Measurements from ENCODE around the gene TRAF3. TPM values are rescaled to one million over a fixed set of nuclear protein-coding genes. Genes with fewer than 3 reads are reported as not detected.
"Not testable (repeated sequence)": the region's sequence is repeated elsewhere in the genome, so short reads cannot be mapped to it uniquely, and the experiment has no call there.

TRAF3 gene
- polyA plus RNA-seq, 4 donors = 14.6 to 16.8 (median 15.8) TPM

DNA sequence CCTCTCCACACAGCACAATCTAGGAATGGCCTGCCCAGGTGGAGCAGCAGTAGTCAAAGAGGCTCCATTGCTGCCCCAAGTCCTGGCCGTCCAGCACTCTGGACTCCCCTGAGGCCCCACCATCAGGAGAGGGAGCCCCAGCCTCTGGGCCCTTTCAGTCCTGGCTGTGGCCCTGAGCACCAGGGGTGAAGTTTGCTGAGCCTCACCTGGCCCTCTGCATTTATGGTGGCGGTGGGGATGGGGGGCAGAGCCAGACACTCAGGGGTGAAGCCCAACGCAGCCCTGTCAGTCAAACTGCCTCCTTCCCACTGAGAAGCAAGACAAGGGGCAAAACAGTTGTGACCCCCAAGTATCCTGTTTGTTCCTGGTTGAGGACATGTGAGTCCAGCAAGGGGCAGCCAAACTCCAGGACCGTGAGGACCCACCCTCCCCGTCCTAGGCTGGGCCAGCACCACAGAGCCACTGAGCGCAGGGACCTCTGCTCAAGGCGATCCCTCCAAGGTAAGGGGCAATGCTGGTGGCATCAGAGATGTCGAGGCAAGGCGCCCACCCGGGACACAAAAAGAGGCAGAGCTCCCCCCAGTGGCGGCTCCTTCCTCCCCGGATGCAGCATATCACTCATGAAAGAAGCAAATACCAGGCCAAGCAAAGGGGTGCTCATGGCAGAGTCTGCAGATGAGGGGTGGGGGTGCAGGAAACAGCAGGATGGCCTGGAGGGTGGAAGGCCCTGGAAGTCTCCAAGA, 140.4 kb downstream of the TRAF3 start:
- DNase-seq (ENCODE audit: low read depth in 4 of 4, low spot score in 3 of 4) = no peak

DNA sequence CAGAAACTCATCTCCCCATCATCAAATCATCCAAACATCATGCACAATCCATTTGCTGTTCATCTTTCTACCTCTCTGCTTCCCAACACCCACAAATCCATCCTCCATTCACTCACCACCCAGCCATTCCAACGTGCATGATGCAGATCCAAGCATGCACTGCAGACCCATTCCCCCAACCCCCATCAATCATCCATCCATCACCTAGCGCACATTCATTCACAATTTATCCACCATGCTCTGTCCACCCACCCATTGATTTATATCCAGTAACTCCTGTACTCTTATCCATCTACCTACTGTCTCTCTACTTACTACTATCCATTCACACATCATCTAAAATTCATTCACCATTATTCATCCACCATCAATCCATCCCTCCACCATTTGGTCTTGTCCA, 141.2 kb downstream of the TRAF3 start:
- DNase-seq (ENCODE audit: low read depth in 4 of 4, low spot score in 3 of 4) = no peak

DNA sequence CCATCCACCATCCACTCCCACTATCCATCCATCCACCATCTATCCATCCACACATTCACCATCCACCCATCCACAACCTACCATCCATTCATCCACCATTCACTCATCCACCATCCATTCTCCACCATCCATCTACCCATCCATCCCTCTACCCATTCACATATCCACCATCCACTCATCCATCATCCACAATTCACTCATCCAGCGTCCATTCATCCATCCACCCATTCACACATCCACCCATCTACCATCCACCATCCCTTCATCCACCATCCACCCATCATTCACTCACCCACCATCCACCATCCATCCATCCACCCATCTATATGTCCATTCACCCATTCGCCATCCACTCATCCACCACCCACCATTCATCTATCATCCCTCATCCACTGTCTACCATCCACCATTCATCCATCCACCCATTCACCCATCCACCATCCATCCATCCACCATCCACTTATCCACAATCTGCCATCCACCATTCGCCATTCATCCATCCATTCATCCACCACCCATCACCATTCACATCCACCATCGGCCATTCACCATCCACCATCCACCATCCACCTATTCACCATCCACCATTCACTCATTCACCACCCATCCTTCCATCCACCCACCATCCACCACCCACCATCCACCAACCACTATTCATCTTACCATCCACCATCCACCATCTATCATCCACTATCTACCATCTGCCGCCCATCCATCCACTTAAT, 143.2 kb downstream of the TRAF3 start:
- DNase-seq (ENCODE audit: low read depth in 4 of 4, low spot score in 3 of 4) = no peak

DNA sequence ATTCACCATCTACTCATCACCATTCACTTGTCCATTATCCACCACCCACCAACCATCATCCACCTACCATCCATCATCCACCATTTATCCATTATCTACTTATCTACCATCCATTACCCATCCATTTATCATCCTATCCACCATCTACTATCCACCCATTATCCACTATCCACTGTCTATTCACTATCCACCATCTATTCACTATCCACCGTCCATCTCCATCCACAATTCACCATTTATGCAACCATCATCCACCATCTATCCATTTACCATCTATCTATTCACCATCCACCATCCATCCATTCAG, 143.7 kb downstream of the TRAF3 start:
- no peak for DNase-seq (ENCODE audit: low read depth in 4 of 4, low spot score in 3 of 4)

DNA sequence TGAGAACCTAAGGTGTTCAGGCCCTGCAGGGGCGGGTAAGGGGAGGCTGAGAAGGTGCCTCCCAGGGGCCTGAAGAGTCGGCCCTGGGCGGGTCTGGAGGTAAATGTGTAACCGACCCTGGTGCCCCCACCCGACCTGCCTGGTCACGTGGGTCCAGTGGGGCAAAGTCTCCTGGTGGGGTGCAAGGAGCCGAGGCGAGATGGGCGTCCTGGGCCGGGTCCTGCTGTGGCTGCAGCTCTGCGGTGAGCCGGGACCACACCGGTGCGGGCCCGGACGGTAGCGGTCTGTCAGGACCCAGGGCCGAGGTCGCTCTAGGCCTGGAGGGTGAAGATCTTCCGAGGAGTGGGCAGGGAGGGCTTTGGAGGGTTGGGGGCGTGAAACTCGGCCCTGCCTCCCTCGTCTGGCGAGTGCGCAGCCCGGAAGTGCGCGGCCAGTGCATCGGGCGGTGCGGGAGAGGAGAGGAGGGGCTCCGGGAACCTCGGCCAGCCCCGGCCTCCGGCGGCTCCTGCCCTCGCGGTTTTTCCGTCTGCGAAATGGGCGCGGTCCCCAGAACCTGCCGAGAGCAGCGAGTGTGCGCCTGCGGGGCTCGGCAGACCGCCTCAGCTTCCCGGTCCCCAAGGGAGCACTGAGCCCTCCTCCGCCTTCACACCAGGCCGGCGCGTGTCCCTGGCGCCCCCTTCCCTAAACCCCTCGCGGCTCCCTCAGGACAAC, 145.4 kb downstream of the TRAF3 start, which contains the start of gene AMN:
TSS of gene AMN (plus strand) at position 174 of the 711 bp plus-strand sequence. CDS start at position 200, 26 bp downstream.
- no peak for DNase-seq (ENCODE audit: low read depth in 4 of 4, low spot score in 3 of 4)

DNA sequence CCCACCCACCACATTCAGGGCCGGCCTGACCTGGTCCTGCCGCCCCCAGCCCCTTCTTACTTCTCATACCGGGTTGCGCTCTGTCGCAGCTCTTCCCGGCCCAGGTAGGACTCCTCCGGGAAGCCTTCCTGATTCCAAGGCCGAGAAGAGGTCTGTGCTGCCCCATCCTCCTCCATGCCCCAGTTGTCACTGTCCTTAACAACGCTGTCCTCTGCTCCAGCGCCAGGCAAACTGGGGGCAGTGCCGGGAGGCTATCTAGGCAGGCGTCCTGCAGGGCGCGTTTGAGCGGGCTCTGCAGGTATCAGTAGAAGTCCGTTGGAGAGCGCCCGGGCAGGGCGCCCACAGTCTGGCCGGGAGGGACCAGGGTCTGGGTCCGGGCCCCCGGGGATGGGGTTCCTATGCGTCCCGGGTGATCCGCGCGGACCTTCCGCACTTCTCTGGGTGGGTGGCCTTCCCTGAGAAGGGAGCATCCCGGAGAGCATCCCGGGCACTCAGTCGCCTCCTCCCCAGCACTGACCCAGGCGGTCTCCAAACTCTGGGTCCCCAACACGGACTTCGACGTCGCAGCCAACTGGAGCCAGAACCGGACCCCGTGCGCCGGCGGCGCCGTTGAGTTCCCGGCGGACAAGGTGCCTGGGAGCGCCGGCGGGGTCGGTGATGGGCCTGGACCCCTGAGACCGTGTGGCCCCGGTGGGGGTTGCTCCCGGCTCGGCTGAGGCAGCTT, 146.1 kb downstream of the TRAF3 start:
- DNase-seq (ENCODE audit: low read depth in 4 of 4, low spot score in 3 of 4) = no peak

DNA sequence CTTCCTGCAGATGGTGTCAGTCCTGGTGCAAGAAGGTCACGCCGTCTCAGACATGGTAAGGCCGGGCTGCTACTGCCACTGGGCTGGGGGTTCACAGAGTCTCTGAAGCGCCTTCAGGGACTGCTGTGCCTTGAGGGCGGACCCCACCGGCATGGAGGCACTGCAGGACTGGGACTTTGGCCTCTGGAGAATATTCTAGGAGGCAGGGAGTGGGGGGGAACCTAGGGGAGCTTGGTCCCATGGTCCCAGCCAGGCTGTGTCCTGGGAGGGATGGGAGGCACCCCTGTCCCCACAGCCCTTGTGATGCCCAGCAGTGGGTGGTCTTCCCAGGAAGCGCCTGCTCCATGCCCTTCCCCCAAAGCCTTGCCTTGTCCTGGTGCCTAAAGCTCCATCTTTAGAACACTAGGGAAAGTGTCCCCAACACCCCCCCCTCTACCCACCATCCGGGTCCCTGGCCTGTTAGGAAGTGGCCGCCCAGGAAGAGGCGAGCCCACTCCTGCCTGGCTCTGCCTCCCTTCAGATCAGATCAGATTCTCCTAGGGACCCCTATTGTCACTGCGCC, 146.8 kb downstream of the TRAF3 start:
- no peak for DNase-seq (ENCODE audit: low read depth in 4 of 4, low spot score in 3 of 4)

DNA sequence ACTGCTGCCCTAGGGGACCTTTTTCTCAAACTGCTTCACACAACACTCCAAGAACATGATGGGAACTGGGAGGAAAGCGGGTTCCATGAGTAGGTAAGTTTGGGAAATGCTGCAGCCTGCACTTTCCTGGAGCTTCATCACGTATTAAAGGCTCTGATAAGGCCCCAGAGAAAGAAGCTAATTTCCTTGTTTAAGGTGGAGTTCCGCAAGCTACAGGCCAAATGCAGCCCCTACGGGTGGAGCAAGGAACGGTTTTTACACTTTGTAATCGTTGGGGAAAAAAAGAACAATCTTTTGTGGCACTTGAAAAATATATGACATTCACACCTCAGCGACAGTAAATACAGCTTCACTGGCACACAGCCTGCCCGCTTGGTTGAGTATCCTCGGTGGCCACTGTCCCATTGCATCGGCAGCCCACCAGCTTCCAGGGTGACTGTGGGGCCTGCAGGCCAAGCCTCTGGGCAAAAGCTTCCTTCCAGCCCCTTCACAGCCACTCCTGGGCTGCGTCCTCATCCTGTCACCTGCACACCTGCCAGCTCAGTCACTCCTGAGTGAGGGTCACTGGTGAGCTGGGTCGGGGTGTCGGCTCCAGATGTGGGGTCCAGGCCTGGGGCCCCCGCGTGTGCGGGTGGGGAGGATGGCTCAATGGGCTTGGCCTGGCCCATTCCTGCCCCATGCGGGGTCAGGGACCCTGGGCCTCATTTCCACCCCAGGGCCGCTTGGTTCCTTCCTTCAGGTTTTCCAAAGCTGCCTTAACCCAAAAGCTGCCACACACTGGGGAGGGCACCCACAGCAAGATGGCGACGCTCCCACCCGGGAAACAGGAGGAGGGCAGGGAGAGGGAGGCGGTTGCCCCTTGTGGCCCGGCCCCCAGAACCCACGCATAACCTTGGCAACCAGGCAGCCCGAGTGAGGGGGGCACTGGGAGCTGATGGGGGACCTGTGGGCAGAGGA, 147.7 kb downstream of the TRAF3 start:
- DNase-seq (ENCODE audit: low read depth in 4 of 4, low spot score in 3 of 4) = no peak

DNA sequence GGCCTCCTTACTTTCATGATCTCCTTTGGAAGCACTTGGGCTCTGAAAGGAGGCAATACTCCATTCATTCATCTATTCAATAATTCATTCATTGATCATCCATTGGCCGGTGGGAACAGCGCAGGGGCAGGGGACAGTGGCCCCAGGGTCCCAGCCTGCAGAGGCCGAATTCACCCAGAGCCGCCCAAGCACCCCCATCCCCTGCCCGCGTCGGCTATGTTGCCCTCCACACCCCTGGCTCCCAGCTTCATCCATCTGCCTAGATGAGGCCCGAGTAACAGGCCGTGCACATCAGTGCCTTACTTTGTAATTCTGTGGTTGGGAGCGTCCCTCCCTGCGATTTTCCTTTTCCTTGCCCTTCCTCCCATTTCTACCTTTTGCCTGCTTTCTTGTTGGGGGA, 148.4 kb downstream of the TRAF3 start:
- no peak for DNase-seq (ENCODE audit: low read depth in 4 of 4, low spot score in 3 of 4)

DNA sequence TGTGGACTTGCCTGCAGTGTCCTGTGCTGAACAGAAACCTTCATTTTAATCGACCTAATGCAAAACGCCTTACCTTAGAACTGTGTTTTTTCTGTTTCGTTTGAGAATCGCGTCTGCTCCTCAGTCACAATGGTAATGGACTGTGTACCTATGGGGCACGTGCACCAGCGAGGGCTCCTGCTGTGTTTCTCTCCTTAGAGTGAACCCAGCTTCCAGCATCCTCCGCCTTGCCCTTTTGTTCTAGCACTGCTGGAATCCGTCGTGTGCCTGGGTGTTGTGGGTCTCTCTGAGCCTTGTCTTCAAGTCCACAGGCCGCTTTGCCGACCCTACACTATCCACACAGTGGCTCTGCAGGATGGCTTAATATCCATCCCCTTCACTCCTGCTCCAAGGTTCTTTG, 148.9 kb downstream of the TRAF3 start:
- DNase-seq (ENCODE audit: low read depth in 4 of 4, low spot score in 3 of 4) = no peak

DNA sequence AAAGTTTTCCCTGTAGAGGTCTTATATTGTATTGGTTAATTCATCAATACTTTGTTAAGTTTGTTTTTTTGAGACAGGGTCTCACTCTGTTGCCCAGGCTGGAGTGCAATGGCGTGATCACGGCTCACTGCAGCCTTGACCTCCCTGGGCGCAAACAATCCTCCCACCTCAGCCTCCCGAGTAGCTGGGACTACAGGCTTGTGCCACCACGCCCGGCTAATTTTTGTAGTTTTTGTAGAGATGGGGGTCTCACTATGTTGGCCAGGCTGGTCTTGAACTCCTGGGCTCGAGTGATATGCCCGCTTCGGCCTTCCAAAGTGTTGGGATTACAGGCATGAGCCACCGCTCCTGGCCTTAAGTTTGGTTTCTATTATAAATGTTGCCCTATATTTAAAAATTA, 149.6 kb downstream of the TRAF3 start:
- DNase-seq (ENCODE audit: low read depth in 4 of 4, low spot score in 3 of 4) = not testable (repeated sequence)

DNA sequence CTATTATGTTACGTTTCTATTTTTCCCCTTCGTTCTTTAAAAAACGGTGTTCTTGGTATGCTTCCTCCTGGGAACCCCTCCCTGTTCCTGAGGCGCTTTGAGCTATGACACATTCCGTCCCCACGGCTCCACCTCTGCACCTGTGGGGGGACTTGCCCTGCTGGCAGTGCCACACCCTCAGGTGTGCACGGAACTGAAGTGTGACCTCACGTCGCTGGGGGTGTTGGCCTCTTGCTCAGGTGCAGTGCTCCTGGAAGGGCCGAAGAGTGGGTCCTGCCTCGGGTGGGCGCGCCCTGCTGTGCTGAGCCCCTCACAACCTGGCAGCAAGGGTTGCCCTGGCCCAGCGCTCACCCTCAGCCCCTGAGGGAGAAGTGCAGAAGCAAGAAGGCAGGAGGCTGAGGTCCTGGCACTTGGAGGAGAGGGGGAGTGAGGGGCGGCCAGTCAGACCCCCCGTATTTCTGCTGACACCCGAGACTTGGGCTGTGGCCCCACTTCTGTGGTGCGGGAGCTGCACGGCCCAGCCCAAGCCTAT, 150.2 kb downstream of the TRAF3 start:
- no peak for DNase-seq (ENCODE audit: low read depth in 4 of 4, low spot score in 3 of 4)

DNA sequence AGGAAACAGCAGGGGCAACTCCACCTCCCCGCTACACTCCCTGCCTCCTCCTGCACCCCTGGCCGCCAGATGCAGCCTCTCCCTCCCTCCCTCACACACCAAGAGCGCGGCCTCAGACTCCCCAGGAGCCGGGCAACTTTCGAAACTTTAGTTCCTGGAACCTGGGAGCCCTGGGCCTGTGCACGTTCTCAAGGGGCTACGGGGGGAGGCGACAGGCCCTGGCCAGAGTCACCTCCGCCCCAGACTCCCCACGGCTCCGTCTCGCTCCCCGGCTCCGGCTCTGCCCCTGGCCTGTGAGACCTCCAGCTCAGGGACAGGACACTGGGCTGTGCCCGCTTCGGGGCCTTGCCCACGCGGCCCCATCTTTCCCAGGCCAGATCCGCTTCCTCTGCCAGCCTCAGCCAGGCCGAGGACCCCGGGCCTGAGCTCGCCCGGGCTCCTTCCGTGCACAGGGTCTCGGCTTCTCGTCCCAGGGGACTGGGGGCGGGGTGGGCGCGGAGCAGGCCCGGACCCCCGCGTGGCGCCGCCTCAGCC, 150.7 kb downstream of the TRAF3 start:
- DNase-seq (ENCODE audit: low read depth in 4 of 4, low spot score in 3 of 4) = no peak

DNA sequence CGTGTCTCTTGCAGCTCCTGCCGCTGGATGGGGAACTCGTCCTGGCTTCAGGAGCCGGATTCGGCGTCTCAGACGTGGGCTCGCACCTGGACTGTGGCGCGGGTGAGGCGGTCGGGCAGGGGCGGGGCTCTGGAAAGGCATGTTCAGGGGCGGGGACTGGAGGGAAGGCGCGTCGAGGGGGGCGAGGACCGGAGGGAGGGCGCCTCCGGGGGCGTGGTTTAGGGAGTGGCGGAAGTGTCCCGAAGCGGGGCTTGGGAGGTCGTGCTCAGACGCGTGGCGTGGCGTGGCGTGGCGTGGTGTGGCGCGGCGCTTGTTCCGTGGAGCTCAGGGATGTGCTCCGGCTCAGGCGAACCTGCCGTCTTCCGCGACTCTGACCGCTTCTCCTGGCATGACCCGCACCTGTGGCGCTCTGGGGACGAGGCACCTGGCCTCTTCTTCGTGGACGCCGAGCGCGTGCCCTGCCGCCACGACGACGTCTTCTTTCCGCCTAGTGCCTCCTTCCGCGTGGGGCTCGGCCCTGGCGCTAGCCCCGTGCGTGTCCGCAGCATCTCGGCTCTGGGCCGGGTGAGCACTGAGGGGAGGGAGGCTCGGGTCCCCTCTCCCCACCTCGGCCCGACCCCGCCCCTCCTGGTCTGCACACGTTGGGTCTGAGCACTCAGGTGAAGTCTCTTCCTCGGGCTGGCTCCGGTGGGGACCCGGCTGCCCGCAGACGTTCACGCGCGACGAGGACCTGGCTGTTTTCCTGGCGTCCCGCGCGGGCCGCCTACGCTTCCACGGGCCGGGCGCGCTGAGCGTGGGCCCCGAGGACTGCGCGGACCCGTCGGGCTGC, 151.4 kb downstream of the TRAF3 start:
- peak in 3 of 4 donors; percentile 54 to 63 (median 60) for DNase-seq (ENCODE audit: low read depth in 4 of 4, low spot score in 3 of 4)

DNA sequence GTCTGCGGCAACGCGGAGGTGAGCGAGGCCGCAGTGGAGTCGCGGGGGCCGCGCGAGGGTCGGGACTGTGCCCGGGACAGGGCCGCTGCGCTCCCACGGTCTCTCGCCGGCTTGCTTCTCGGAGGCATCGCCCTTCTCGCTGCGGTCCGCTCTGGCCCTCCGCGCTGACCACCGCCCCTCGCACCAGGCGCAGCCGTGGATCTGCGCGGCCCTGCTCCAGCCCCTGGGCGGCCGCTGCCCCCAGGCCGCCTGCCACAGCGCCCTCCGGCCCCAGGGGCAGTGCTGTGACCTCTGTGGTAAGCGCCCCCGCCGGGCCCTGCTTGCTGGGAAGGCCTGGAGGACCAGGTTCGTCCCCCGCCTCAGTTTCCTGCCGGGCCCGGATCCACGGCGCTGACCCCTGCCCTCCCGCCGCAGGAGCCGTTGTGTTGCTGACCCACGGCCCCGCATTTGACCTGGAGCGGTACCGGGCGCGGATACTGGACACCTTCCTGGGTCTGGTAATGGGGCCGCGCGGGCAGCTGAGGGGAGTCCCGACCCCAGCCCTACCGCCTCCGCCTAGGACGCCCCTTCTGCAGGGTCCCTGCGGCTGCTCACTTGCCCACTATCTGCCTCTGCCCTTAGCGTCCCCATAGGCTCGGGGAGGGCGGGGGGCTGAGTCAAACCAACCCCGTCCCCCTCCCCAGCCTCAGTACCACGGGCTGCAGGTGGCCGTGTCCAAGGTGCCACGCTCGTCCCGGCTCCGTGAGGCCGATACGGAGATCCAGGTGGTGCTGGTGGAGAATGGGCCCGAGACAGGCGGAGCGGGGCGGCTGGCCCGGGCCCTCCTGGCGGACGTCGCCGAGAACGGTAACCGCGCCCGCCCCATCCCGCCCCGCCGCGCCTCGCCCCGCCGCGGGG, 152.2 kb downstream of the TRAF3 start:
- no peak for DNase-seq (ENCODE audit: low read depth in 4 of 4, low spot score in 3 of 4)

DNA sequence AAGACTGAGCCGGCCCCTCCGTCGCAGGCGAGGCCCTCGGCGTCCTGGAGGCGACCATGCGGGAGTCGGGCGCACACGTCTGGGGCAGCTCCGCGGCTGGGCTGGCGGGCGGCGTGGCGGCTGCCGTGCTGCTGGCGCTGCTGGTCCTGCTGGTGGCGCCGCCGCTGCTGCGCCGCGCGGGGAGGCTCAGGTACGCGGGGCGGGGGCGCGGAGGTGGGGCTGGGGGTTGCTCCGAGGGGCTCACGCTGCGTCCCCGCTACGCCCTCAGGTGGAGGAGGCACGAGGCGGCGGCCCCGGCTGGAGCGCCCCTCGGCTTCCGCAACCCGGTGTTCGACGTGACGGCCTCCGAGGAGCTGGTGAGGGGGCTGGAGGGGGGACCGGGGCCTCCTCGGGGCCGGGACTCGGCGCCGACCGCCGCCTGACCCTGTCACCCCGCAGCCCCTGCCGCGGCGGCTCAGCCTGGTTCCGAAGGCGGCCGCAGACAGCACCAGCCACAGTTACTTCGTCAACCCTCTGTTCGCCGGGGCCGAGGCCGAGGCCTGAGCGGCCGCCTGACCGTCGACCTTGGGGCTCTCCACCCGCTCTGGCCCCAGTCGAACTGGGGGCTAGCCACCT, 153.0 kb downstream of the TRAF3 start:
- DNase-seq (ENCODE audit: low read depth in 4 of 4, low spot score in 3 of 4) = no peak
